ENCODE results near the gene TRPM6.

TRPM6 gene

DNA sequence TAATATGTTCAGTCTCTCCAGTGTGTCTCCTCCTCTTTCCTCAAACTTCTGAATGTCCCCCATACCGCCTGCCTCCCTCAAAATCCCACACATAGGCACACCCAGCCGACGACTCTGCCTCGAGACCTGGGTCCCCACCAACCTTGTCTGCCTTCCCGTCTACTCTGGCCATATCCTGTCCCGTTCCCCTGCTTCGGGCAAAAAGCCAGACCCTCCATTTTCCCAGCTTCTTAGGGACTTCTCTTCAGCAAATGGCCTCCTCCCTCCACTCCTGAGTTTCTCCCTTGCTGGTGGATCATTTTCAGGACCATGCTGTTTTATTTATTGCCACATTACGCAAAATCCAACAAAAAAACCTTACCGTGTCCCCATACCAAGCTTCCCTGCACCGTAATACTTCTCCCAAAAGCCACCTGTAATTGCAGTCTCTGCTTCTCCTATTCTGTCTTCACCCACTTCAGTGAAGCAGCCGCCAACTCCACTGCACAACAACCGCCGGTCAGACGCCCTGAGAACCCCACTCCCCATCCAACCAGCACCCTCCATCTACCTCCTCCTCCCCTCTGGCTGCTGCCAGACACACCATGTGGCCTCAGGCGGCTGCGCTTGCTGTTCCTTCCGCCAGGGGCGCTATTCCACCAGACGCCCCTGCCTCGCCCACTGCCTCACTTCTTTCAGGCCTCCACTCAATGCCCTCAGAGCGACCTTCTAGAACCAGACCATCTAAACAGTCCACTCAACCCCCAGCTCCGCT lies 117.0 kb downstream of the TRPM6 start:
- Histone ChIP-seq H3K4me1 (ENCODE audit: control insufficient read depth, low read length) (no peaks in the 10 kb centered on the region), H3K4me2 (ENCODE audit: low read length) (no peak overlapping the region), H3K27ac (ENCODE audit: low read depth, low read length) (no peak overlapping the region), H3K27me3 (ENCODE audit: control insufficient read depth, low read length) (peaks cover 14% of the 10 kb centered on the region; the same call in 1 of the 2 replicates), H4K20me1 (ENCODE audit: control insufficient read depth, insufficient read depth, low read depth, low read length) (no peaks in the 10 kb centered on the region), H3F3A (ENCODE audit: control insufficient read depth, insufficient read depth) (no peaks in the 10 kb centered on the region), H3K9me3 (ENCODE audit: control insufficient read depth, insufficient read depth, low read length) (no peaks in the 10 kb centered on the region), H3K9me2 (replicated peaks; ENCODE audit: control insufficient read depth, low read length) (no peaks in the 10 kb centered on the region), H3K36me3 (ENCODE audit: control insufficient read depth, low read length) (no peaks in the 10 kb centered on the region), H3K4me3 (ENCODE audit: low read length) (no peak overlapping the region), H3K79me2 (ENCODE audit: control insufficient read depth, low read length) (no peaks in the 10 kb centered on the region)
- TF ChIP-seq EZH2phosphoT487 (IDR thresholded peaks at IDR 0.05; ENCODE audit: borderline replicate concordance, low read length), result no peak
- TF ChIP-seq, protein P1, sequence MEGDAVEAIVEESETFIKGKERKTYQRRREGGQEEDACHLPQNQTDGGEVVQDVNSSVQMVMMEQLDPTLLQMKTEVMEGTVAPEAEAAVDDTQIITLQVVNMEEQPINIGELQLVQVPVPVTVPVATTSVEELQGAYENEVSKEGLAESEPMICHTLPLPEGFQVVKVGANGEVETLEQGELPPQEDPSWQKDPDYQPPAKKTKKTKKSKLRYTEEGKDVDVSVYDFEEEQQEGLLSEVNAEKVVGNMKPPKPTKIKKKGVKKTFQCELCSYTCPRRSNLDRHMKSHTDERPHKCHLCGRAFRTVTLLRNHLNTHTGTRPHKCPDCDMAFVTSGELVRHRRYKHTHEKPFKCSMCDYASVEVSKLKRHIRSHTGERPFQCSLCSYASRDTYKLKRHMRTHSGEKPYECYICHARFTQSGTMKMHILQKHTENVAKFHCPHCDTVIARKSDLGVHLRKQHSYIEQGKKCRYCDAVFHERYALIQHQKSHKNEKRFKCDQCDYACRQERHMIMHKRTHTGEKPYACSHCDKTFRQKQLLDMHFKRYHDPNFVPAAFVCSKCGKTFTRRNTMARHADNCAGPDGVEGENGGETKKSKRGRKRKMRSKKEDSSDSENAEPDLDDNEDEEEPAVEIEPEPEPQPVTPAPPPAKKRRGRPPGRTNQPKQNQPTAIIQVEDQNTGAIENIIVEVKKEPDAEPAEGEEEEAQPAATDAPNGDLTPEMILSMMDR (IDR thresholded peaks at IDR 0.05; ENCODE audit: low read depth, low read length, poor library complexity, severe bottlenecking), result peak; percentile 97

DNA sequence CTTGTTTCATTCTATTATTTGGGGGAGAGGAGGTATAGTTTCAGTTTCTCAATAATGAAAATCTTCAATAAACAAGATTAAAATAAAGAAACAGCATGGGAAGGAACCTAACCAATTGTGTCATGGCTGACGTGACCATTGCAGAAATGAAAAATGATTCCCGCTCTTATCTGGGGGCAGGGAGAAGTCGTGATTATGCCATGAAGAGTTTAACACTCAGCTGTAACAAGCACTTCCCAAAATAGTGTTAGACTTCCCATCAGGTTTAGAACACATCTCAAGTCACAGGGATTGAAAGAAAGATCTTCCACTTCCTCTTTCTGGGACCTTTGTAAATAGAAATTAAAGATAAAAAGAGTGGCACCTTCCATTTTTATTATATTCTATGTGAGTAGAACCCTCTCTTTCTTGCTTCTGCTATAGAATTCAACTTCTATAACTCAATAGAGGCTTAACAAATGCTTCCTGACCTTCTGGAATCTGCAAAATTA lies 122.2 kb downstream of the TRPM6 start:
- Histone ChIP-seq H3F3A (ENCODE audit: control insufficient read depth, insufficient read depth) (no peaks in the 10 kb centered on the region), H3K4me1 (ENCODE audit: control insufficient read depth, low read length) (no peaks in the 10 kb centered on the region)
- TF ChIP-seq, protein P1 (IDR thresholded peaks at IDR 0.05; ENCODE audit: low read depth, low read length, poor library complexity, severe bottlenecking), result no peak
- TF ChIP-seq EZH2phosphoT487 (IDR thresholded peaks at IDR 0.05; ENCODE audit: borderline replicate concordance, low read length), result no peak

DNA sequence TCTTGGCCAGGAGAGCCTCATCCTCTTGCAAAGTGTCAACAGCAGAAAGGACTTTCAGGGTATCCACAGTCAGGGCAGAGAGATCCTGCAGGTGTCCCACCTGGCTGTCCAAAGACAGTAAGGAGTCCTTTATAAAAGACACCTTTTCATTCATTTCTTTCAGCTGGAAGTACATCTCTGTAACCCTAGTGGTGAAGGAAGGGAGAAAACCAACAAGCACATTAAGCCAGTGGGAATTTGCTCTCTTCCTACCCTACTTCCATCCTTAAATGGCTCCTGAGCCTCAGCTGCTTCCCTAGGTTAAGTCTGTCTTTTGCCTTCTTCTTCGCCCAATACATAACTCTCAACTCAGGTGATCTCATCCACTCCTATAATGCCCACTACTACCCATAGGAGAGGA lies 124.8 kb downstream of the TRPM6 start:
- Histone ChIP-seq H3K9me2 (replicated peaks; ENCODE audit: control insufficient read depth, low read length) (no peaks in the 10 kb centered on the region), H3K4me1 (ENCODE audit: control insufficient read depth, low read length) (no peaks in the 10 kb centered on the region), H3K4me2 (ENCODE audit: low read length) (no peak overlapping the region)

More for the DNA sequence above, 122.2 kb downstream of the TRPM6 start:
- Histone ChIP-seq H4K20me1 (ENCODE audit: control insufficient read depth, insufficient read depth, low read depth, low read length) (no peaks in the 10 kb centered on the region), H3K79me2 (ENCODE audit: control insufficient read depth, low read length) (no peaks in the 10 kb centered on the region), H3K4me3 (ENCODE audit: low read length) (no peak overlapping the region), H3K27me3 (ENCODE audit: control insufficient read depth, low read length) (peaks cover 12% of the 10 kb centered on the region; the same call in 1 of the 2 replicates), H3K9me2 (replicated peaks; ENCODE audit: control insufficient read depth, low read length) (no peaks in the 10 kb centered on the region), H3K36me3 (ENCODE audit: control insufficient read depth, low read length) (no peaks in the 10 kb centered on the region), H3K4me2 (ENCODE audit: low read length) (no peak overlapping the region), H3K9me3 (ENCODE audit: control insufficient read depth, insufficient read depth, low read length) (no peaks in the 10 kb centered on the region), H3K27ac (ENCODE audit: low read depth, low read length) (no peak overlapping the region)

More for the DNA sequence above, 124.8 kb downstream of the TRPM6 start:
- H3K27me3 ChIP-seq (ENCODE audit: control insufficient read depth, low read length), result peaks cover 7% of the 10 kb centered on the region; the same call in 1 of the 2 replicates
- H4K20me1 ChIP-seq (ENCODE audit: control insufficient read depth, insufficient read depth, low read depth, low read length), result no peaks in the 10 kb centered on the region
- H3K4me3 ChIP-seq (ENCODE audit: low read length), result no peak overlapping the region
- no peak for TF ChIP-seq EZH2phosphoT487 (IDR thresholded peaks at IDR 0.05; ENCODE audit: borderline replicate concordance, low read length)
- TF ChIP-seq, protein P1 (IDR thresholded peaks at IDR 0.05; ENCODE audit: low read depth, low read length, poor library complexity, severe bottlenecking), result no peak
- no peaks in the 10 kb centered on the region for H3K9me3 ChIP-seq (ENCODE audit: control insufficient read depth, insufficient read depth, low read length)
- H3K79me2 ChIP-seq (ENCODE audit: control insufficient read depth, low read length), result no peaks in the 10 kb centered on the region
- no peaks in the 10 kb centered on the region for H3F3A ChIP-seq (ENCODE audit: control insufficient read depth, insufficient read depth)
- no peak overlapping the region for H3K27ac ChIP-seq (ENCODE audit: low read depth, low read length)
- H3K36me3 ChIP-seq (ENCODE audit: control insufficient read depth, low read length), result no peaks in the 10 kb centered on the region

Measured in DOHH2 (cell line).